GM21360 (cell line): Measurements from ENCODE around the gene SPAG9.

Experiments
- ATAC-seq: cut with Tn5 transposase; IDR thresholded peaks from one replicate; pipeline ENCODE4 v1.9.1; 2021; ENCODE audit warnings: mild to moderate bottlenecking, moderate library complexity; ENCODE audit not compliant: unreplicated experiment

SPAG9 gene

GRCh38 chr17:50920041-50920410, 200.6 kb downstream of the SPAG9 start:
- ATAC-seq: no peak

GRCh38 chr17:50919321-50920040, 201.2 kb downstream of the SPAG9 start:
- ATAC-seq: peak; percentile 76

- ATAC-seq: no peak
Observed at GRCh38 chr17:50918933-50919296, 201.8 kb downstream of the SPAG9 start.

- no peak for ATAC-seq
Observed at GRCh38 chr17:50918071-50918932, 202.4 kb downstream of the SPAG9 start.

- ATAC-seq: no peak
Observed at GRCh38 chr17:50917418-50917743, 203.3 kb downstream of the SPAG9 start.

- ATAC-seq: no peak
Observed at GRCh38 chr17:50916708-50917417, 203.8 kb downstream of the SPAG9 start.

- ATAC-seq: no peak
Observed at GRCh38 chr17:50916026-50916707, 204.5 kb downstream of the SPAG9 start.

GRCh38 chr17:50914505-50915063, 206.1 kb downstream of the SPAG9 start:
- ATAC-seq: no peak

GRCh38 chr17:50913120-50913519, 207.5 kb downstream of the SPAG9 start:
- ATAC-seq: no peak
